ENCODE results near the gene ABLIM2. TPM values are rescaled to one million over a fixed set of nuclear protein-coding genes. Genes with fewer than 3 reads are reported as not detected.

Gene ABLIM2
- total and polyA plus RNA-seq, 2 experiments from 2014 or later = 1.5 to 4.3 TPM

DNA sequence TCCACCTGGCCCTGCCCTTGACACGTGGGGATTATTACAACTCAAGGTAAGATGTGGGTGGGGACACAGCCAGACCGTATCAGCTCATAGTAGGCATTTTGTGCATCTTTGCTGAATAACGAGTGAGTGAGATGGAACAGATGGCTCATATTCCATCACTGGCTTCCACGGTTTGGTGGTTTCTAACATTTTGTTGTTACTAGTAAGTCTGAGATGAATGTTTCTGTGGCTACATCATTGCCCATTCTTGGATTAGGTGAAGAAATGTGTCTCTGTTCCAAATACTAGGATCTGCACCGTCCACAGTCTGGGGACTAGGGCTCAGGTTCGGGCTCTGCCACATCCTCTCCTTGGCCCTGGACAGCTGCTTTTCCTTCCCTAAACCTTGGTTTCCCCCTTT, 3.6 kb downstream of the ABLIM2 start:
- no peak for DNase-seq (ENCODE audit: low spot score)
- H3K27me3 ChIP-seq (ENCODE audit: insufficient read depth) = peaks cover 22% of the 10 kb centered on the region
- Mint-ChIP-seq H3K27ac (no peak overlapping the region), H3K4me1 (peaks cover 18% of the 10 kb centered on the region), H3K36me3 (ENCODE audit: low read depth) (no peaks in the 10 kb centered on the region), H3K27me3 (ENCODE audit: insufficient read depth, low read depth, poor library complexity) (peaks cover 26% of the 10 kb centered on the region), H3K9me3 (no peaks in the 10 kb centered on the region), H3K4me3 (no peak overlapping the region)
- no peak overlapping the region for H3K4me2 ChIP-seq
- no peaks in the 10 kb centered on the region for H3F3A ChIP-seq (replicated peaks; ENCODE audit: low read depth)
- H3K4me1 ChIP-seq (ENCODE audit: insufficient read depth) = no peaks in the 10 kb centered on the region
- no peak overlapping the region for H3K4me3 ChIP-seq
- ATAC-seq = no peak
- no peaks in the 10 kb centered on the region for H3K36me3 ChIP-seq (ENCODE audit: insufficient read depth)
- H4K20me1 ChIP-seq (replicated peaks; ENCODE audit: insufficient read depth) = no peaks in the 10 kb centered on the region
- H3K9me2 ChIP-seq (ENCODE audit: insufficient read depth) = no peaks in the 10 kb centered on the region
- no peak overlapping the region for H3K27ac ChIP-seq (ENCODE audit: low read depth)
- TF ChIP-seq NANOG (IDR thresholded peaks at IDR 0.05; ENCODE audit: borderline replicate concordance) (no peak), CREB1 (CRISPR knock-in tag; IDR thresholded peaks at IDR 0.05; ENCODE audit: low read depth) (no peak), POLR2AphosphoS5 (IDR thresholded peaks at IDR 0.05; ENCODE audit: low read depth) (no peak), ZNF114 (CRISPR knock-in tag; IDR thresholded peaks at IDR 0.05) (no peak)
- TF ChIP-seq, protein P1, sequence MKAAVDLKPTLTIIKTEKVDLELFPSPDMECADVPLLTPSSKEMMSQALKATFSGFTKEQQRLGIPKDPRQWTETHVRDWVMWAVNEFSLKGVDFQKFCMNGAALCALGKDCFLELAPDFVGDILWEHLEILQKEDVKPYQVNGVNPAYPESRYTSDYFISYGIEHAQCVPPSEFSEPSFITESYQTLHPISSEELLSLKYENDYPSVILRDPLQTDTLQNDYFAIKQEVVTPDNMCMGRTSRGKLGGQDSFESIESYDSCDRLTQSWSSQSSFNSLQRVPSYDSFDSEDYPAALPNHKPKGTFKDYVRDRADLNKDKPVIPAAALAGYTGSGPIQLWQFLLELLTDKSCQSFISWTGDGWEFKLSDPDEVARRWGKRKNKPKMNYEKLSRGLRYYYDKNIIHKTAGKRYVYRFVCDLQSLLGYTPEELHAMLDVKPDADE (IDR thresholded peaks at IDR 0.05) = no peak
- TF ChIP-seq, protein P2, sequence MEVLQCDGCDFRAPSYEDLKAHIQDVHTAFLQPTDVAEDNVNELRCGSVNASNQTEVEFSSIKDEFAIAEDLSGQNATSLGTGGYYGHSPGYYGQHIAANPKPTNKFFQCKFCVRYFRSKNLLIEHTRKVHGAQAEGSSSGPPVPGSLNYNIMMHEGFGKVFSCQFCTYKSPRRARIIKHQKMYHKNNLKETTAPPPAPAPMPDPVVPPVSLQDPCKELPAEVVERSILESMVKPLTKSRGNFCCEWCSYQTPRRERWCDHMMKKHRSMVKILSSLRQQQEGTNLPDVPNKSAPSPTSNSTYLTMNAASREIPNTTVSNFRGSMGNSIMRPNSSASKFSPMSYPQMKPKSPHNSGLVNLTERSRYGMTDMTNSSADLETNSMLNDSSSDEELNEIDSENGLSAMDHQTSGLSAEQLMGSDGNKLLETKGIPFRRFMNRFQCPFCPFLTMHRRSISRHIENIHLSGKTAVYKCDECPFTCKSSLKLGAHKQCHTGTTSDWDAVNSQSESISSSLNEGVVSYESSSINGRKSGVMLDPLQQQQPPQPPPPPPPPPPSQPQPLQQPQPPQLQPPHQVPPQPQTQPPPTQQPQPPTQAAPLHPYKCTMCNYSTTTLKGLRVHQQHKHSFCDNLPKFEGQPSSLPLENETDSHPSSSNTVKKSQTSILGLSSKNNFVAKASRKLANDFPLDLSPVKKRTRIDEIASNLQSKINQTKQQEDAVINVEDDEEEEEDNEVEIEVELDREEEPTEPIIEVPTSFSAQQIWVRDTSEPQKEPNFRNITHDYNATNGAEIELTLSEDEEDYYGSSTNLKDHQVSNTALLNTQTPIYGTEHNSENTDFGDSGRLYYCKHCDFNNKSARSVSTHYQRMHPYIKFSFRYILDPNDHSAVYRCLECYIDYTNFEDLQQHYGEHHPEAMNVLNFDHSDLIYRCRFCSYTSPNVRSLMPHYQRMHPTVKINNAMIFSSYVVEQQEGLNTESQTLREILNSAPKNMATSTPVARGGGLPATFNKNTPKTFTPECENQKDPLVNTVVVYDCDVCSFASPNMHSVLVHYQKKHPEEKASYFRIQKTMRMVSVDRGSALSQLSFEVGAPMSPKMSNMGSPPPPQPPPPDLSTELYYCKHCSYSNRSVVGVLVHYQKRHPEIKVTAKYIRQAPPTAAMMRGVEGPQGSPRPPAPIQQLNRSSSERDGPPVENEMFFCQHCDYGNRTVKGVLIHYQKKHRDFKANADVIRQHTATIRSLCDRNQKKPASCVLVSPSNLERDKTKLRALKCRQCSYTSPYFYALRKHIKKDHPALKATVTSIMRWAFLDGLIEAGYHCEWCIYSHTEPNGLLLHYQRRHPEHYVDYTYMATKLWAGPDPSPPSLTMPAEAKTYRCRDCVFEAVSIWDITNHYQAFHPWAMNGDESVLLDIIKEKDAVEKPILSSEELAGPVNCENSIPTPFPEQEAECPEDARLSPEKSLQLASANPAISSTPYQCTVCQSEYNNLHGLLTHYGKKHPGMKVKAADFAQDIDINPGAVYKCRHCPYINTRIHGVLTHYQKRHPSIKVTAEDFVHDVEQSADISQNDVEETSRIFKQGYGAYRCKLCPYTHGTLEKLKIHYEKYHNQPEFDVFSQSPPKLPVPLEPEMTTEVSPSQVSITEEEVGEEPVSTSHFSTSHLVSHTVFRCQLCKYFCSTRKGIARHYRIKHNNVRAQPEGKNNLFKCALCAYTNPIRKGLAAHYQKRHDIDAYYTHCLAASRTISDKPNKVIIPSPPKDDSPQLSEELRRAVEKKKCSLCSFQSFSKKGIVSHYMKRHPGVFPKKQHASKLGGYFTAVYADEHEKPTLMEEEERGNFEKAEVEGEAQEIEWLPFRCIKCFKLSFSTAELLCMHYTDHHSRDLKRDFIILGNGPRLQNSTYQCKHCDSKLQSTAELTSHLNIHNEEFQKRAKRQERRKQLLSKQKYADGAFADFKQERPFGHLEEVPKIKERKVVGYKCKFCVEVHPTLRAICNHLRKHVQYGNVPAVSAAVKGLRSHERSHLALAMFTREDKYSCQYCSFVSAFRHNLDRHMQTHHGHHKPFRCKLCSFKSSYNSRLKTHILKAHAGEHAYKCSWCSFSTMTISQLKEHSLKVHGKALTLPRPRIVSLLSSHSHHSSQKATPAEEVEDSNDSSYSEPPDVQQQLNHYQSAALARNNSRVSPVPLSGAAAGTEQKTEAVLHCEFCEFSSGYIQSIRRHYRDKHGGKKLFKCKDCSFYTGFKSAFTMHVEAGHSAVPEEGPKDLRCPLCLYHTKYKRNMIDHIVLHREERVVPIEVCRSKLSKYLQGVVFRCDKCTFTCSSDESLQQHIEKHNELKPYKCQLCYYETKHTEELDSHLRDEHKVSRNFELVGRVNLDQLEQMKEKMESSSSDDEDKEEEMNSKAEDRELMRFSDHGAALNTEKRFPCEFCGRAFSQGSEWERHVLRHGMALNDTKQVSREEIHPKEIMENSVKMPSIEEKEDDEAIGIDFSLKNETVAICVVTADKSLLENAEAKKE (CRISPR knock-in tag; IDR thresholded peaks at IDR 0.05) = no peak
- H2AFZ ChIP-seq = no peak overlapping the region
- H3K79me2 ChIP-seq (replicated peaks; ENCODE audit: insufficient read depth) = no peaks in the 10 kb centered on the region

DNA sequence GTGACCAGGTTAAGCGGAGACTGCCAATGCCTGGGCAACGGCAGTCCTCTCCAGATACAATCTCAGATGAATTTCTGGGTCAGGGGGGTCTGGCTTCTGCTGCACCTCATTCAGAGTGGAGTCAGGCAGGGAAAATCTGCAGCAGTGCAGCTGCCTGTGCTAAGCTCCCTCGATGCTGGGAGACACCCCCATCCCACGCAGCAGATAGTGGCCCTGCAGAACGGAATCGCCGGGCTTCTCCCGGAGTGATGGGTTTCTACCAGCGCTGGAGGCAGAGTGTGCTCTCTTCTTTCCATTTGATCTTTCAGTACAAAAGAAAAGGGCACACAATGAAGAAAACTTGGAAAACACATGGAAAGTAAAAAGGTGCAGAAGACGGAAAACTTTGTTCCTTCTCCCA, 5.2 kb downstream of the ABLIM2 start:
- Mint-ChIP-seq H3K36me3 (ENCODE audit: low read depth) (no peaks in the 10 kb centered on the region), H3K4me3 (no peak overlapping the region), H3K4me1 (peaks cover 14% of the 10 kb centered on the region), H3K27ac (no peak overlapping the region), H3K27me3 (ENCODE audit: insufficient read depth, low read depth, poor library complexity) (peaks cover 15% of the 10 kb centered on the region), H3K9me3 (no peaks in the 10 kb centered on the region)
- H3K4me2 ChIP-seq = no peak overlapping the region
- H3K4me1 ChIP-seq (ENCODE audit: insufficient read depth) = no peaks in the 10 kb centered on the region
- H3K36me3 ChIP-seq (ENCODE audit: insufficient read depth) = no peaks in the 10 kb centered on the region
- DNase-seq (ENCODE audit: low spot score) = no peak
- H3F3A ChIP-seq (replicated peaks; ENCODE audit: low read depth) = no peaks in the 10 kb centered on the region
- ATAC-seq = no peak
- H4K20me1 ChIP-seq (replicated peaks; ENCODE audit: insufficient read depth) = no peaks in the 10 kb centered on the region
- H3K4me3 ChIP-seq = no peak overlapping the region
- H3K79me2 ChIP-seq (replicated peaks; ENCODE audit: insufficient read depth) = no peaks in the 10 kb centered on the region
- H2AFZ ChIP-seq = no peak overlapping the region
- no peak overlapping the region for H3K27ac ChIP-seq (ENCODE audit: low read depth)
- H3K27me3 ChIP-seq (ENCODE audit: insufficient read depth) = peaks cover 15% of the 10 kb centered on the region
- no peaks in the 10 kb centered on the region for H3K9me2 ChIP-seq (ENCODE audit: insufficient read depth)
- TF ChIP-seq, protein P3, sequence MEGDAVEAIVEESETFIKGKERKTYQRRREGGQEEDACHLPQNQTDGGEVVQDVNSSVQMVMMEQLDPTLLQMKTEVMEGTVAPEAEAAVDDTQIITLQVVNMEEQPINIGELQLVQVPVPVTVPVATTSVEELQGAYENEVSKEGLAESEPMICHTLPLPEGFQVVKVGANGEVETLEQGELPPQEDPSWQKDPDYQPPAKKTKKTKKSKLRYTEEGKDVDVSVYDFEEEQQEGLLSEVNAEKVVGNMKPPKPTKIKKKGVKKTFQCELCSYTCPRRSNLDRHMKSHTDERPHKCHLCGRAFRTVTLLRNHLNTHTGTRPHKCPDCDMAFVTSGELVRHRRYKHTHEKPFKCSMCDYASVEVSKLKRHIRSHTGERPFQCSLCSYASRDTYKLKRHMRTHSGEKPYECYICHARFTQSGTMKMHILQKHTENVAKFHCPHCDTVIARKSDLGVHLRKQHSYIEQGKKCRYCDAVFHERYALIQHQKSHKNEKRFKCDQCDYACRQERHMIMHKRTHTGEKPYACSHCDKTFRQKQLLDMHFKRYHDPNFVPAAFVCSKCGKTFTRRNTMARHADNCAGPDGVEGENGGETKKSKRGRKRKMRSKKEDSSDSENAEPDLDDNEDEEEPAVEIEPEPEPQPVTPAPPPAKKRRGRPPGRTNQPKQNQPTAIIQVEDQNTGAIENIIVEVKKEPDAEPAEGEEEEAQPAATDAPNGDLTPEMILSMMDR (conservative IDR thresholded peaks at IDR 0.05; ENCODE audit: low read depth in 2 of 2) = no peak
- TF ChIP-seq JUNB (IDR thresholded peaks at IDR 0.05; ENCODE audit: unreplicated experiment) = no peak
- no peak for TF ChIP-seq CREB1 (CRISPR knock-in tag; IDR thresholded peaks at IDR 0.05; ENCODE audit: low read depth)
- no peak for TF ChIP-seq ZNF331 (CRISPR knock-in tag; IDR thresholded peaks at IDR 0.05; ENCODE audit: low read depth)
- no peak for TF ChIP-seq STAT1 (IDR thresholded peaks at IDR 0.05; ENCODE audit: unreplicated experiment)
